SH-SY5Y (cell line): Measurements from ENCODE around the gene B3GNT4.

ENCODE experiments used
- GATA2 ChIP-seq: IDR thresholded peaks from 2 replicates; pipeline ENCODE4 v1.6.1; 2011; ENCODE audit warnings: mild to moderate bottlenecking, low read depth, low read length
- GATA3 ChIP-seq: IDR thresholded peaks from 2 replicates; pipeline ENCODE4 v1.6.1; 2011; ENCODE audit warnings: low read depth, mild to moderate bottlenecking, low read length, moderate library complexity

B3GNT4 gene

GRCh38 chr12:122227341-122227740 lies 23.8 kb downstream of the B3GNT4 start:
- TF ChIP-seq GATA2 (no peak), GATA3 (no peak)

GRCh38 chr12:122228092-122228491 lies 24.6 kb downstream of the B3GNT4 start:
- TF ChIP-seq GATA2 (peak; percentile 96), GATA3 (peak; percentile 91)

GRCh38 chr12:122230798-122231197 lies 27.3 kb downstream of the B3GNT4 start:
- TF ChIP-seq GATA2 (no peak), GATA3 (no peak)

GRCh38 chr12:122232691-122233090 lies 29.2 kb downstream of the B3GNT4 start:
- no peak for TF ChIP-seq GATA3
- TF ChIP-seq GATA2: no peak

- TF ChIP-seq GATA2: no peak
- no peak for TF ChIP-seq GATA3
Measured at GRCh38 chr12:122235741-122236140, 32.2 kb downstream of the B3GNT4 start.

GRCh38 chr12:122238861-122239260 lies 35.4 kb downstream of the B3GNT4 start:
- TF ChIP-seq GATA2 (no peak), GATA3 (no peak)

GRCh38 chr12:122243965-122244364 lies 40.5 kb downstream of the B3GNT4 start:
- TF ChIP-seq GATA3 (no peak), GATA2 (no peak)

- TF ChIP-seq GATA3: no peak
- TF ChIP-seq GATA2: no peak
Measured at GRCh38 chr12:122244565-122245371, 41.3 kb downstream of the B3GNT4 start.

GRCh38 chr12:122245553-122245952 lies 42.0 kb downstream of the B3GNT4 start:
- no peak for TF ChIP-seq GATA3
- TF ChIP-seq GATA2: no peak

GRCh38 chr12:122250047-122250446 lies 46.5 kb downstream of the B3GNT4 start:
- no peak for TF ChIP-seq GATA3
- no peak for TF ChIP-seq GATA2

- TF ChIP-seq GATA2: no peak
- TF ChIP-seq GATA3: no peak
Measured at GRCh38 chr12:122250536-122250935, 47.0 kb downstream of the B3GNT4 start.
